ENCODE measurements around the gene TOX2.

Gene TOX2

GRCh38 chr20:44113618-44114376 is 199.1 kb downstream of the TOX2 start:
- no peak for DNase-seq

DNA sequence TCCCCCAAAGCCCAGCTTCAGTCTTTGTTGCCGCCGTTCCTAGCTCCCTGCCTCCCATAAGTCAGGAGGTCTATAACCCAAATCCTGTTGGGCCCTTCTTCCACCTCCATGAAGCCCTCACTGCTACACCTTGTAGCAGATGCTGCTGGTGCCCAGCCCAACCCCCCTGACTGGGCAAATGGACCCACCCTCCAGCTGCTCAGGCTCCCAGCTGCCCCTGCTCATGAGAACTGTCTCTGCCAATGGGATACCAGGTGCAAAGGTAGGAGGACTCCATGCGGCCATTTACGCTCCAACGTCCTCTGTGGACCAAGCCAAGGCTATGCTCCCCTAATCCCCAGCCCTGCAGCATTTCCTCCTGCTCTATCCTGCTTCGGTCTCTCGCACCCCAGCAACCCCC is 200.5 kb downstream of the TOX2 start:
- no peak for DNase-seq

DNA sequence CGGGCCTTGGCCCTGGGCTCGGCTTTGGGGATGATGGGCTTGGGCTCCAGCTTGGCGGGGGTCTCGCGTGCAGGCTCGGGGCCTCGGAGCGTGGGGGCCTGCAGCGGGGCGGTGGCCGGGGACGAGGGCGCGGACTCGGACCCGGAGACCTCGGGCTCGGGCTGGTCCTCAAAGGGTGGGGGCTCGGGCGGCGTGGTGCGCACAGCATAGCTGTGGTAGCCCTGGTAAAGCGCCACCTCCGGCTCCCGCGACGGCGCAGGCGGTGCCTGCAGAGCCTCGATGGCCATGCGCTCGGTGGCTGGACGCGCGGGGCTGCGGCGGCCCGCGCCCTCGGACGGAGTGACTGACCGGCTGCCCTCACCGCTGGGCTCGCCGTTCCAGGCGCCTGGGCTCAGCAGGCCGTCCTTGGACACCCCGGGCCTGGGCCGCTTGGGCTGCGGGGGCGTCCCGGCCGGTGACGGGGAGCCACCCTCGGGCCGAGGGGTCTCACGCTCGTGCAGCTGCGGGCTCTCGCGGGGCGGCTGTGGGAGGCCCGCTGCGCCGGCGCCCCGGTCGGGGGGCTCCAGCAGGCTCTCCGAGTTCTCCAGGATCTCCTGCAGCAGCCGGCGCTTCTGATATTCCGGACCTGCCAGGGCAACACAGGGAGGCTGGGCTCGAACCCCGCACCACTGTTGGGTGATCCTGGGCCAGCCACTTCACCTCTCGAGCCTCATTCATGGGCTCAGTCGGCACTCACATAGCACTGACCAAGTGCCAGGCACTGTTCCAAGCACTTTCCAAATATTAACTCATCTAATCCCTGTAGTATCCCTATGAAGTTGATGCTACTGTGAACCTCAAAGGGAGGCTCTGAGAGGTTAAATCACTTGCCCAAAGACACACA is 201.4 kb downstream of the TOX2 start:
- no peak for DNase-seq

- no peak for DNase-seq
Observed at GRCh38 chr20:44117296-44118184, 202.9 kb downstream of the TOX2 start.

DNA sequence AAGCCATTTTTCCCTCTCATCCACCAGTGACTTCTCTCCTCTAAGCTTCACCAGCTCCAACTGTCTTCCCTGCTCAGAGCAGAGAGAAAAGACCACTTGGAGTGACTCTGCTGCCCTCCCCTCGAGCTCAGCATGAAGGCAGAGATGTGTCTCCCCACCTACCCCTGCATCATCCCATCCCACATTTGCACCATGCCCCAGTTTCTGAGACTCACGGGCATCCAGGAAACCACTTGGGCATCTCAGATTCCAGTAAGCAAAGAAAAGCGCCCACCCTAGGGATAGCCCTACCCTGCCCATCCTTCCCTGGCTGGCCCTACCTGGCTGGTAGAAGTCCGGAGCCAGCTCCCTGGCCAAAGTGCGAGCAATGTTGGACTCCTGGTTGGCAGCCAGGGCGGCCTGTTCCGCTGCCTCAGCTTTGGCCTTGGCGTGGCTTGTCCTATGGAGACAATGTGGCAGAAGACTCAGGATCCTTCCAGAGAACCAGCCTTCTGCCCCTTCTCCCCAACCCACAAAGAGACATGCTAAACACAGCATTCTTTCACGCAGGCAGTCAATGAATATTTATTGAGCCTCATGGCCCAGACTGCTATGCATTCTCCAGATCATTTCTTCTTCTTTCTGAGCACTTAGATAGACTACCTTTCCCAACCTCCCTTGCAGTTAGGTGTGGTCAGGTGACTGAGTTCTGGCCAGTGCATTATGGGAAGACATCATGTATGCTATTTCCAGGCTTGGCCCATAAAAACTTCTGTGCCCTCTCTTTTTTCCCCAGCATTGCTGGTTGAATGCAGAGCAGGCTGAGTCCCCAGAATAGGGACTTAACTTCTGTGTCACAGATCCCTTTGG is 203.8 kb downstream of the TOX2 start:
- no peak for DNase-seq
